ENCODE measurements around the gene ST7.

Gene ST7

GRCh38 chr7:117145333-117145732 is 192.0 kb downstream of the ST7 start:
- TF ChIP-seq ZFX (IDR thresholded peaks at IDR 0.05; ENCODE audit: borderline replicate concordance), result no peak
- TF ChIP-seq, protein P1, sequence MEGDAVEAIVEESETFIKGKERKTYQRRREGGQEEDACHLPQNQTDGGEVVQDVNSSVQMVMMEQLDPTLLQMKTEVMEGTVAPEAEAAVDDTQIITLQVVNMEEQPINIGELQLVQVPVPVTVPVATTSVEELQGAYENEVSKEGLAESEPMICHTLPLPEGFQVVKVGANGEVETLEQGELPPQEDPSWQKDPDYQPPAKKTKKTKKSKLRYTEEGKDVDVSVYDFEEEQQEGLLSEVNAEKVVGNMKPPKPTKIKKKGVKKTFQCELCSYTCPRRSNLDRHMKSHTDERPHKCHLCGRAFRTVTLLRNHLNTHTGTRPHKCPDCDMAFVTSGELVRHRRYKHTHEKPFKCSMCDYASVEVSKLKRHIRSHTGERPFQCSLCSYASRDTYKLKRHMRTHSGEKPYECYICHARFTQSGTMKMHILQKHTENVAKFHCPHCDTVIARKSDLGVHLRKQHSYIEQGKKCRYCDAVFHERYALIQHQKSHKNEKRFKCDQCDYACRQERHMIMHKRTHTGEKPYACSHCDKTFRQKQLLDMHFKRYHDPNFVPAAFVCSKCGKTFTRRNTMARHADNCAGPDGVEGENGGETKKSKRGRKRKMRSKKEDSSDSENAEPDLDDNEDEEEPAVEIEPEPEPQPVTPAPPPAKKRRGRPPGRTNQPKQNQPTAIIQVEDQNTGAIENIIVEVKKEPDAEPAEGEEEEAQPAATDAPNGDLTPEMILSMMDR (IDR thresholded peaks at IDR 0.05), result no peak
- no peak overlapping the region for H3K27ac ChIP-seq

DNA sequence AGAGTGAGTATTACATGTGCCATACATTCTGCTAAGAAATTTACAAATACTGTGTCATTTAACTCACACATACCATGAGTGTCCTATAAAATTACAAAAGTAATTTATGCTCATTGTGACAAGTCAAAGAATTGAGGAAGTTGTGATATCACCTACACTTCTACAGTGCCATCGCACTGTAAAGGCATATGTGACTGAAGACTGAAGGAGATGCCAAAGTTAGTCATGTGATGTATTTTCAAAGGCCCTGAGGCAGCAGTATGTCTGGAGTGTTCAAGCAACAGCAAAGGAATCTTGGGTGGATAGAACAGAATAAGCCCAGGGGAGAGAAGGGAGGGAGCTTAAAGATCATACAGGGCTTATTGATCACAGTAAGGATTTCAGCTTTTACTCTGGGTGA is 192.8 kb downstream of the ST7 start:
- TF ChIP-seq, protein P1 (IDR thresholded peaks at IDR 0.05), result no peak
- TF ChIP-seq ZFX (IDR thresholded peaks at IDR 0.05; ENCODE audit: borderline replicate concordance), result no peak
- no peak overlapping the region for H3K27ac ChIP-seq

GRCh38 chr7:117146511-117146910 is 193.2 kb downstream of the ST7 start:
- no peak overlapping the region for H3K27ac ChIP-seq
- TF ChIP-seq, protein P1 (IDR thresholded peaks at IDR 0.05), result no peak
- no peak for TF ChIP-seq ZFX (IDR thresholded peaks at IDR 0.05; ENCODE audit: borderline replicate concordance)

- H3K27ac ChIP-seq, result no peak overlapping the region
- TF ChIP-seq, protein P1 (IDR thresholded peaks at IDR 0.05), result no peak
- no peak for TF ChIP-seq ZFX (IDR thresholded peaks at IDR 0.05; ENCODE audit: borderline replicate concordance)
Measured at GRCh38 chr7:117148971-117149370, 195.7 kb downstream of the ST7 start.

GRCh38 chr7:117149692-117150091 is 196.4 kb downstream of the ST7 start:
- H3K27ac ChIP-seq, result no peak overlapping the region
- TF ChIP-seq ZFX (IDR thresholded peaks at IDR 0.05; ENCODE audit: borderline replicate concordance), result no peak
- TF ChIP-seq, protein P1 (IDR thresholded peaks at IDR 0.05), result no peak

GRCh38 chr7:117152213-117153007 is 199.1 kb downstream of the ST7 start:
- no peak overlapping the region for H3K27ac ChIP-seq
- no peak for TF ChIP-seq ZFX (IDR thresholded peaks at IDR 0.05; ENCODE audit: borderline replicate concordance)
- TF ChIP-seq, protein P1 (IDR thresholded peaks at IDR 0.05), result no peak

GRCh38 chr7:117153016-117153545 is 199.8 kb downstream of the ST7 start:
- no peak for TF ChIP-seq ZFX (IDR thresholded peaks at IDR 0.05; ENCODE audit: borderline replicate concordance)
- TF ChIP-seq, protein P1 (IDR thresholded peaks at IDR 0.05), result no peak
- H3K27ac ChIP-seq, result no peak overlapping the region

All from 22Rv1 (cell line).